Panc1 (cell line): ENCODE data around the gene MCM9.

ENCODE experiments used
- CTCF ChIP-seq: fragments of 450-650 bp; IDR thresholded peaks from 2 replicates; pipeline ENCODE4 v1.5.1; 2017; ENCODE audit warnings: mild to moderate bottlenecking
- TCF7L2 ChIP-seq: IDR thresholded peaks from 2 replicates; pipeline ENCODE4 v1.6.1; 2011; ENCODE audit warnings: mild to moderate bottlenecking, low read depth, low read length, inconsistent platforms

- TF ChIP-seq CTCF (no peak), TCF7L2 (no peak)
These were observed 81.6 kb downstream of the MCM9 start for GRCh38 chr6:118853408-118853807.
